BJ (cell line): ENCODE data around the gene ATP8A1. TPM values are rescaled to one million over a fixed set of nuclear protein-coding genes. Genes with fewer than 3 reads are reported as not detected.

ENCODE experiments used
- CTCF ChIA-PET: fragments of 350-600 bp; formaldehyde crosslinking; extraction: SDS; loops from one replicate; lab custom pipeline; 2021; ENCODE audit warnings: antibody characterized with exemption, inconsistent platforms; lab: Yijun Ruan, JAX
- POLR2A ChIA-PET: fragments of 300-600 bp; sonication (Branson Sonifier 250); formaldehyde crosslinking; extraction: SDS; loops from one replicate; lab custom pipeline; 2021; ENCODE audit warnings: antibody characterized with exemption; lab: Charles Lee
- DNase-seq: peaks from one replicate; pipeline ENCODE4 v3.0.0-alpha.2; 2011; ENCODE audit warnings: low read depth
- H3K27me3 ChIP-seq: 2 replicates; pipeline ENCODE4 v1.6.0; 2011; ENCODE audit warnings: low read length; ENCODE audit not compliant: control insufficient read depth, insufficient read depth
- H3K36me3 ChIP-seq: 2 replicates; pipeline ENCODE4 v1.5.1; 2011; ENCODE audit warnings: low read length; ENCODE audit not compliant: control insufficient read depth, insufficient read depth
- H3K4me3 ChIP-seq: 2 replicates; pipeline ENCODE4 v1.5.1; 2011; ENCODE audit warnings: low read depth, mild to moderate bottlenecking, control low read depth, low read length
- CTCF ChIP-seq: IDR thresholded peaks from 2 replicates; pipeline ENCODE4 v1.5.1; 2011; ENCODE audit warnings: low read depth, mild to moderate bottlenecking, control low read depth, inconsistent platforms, low read length, moderate library complexity; ENCODE audit not compliant: insufficient read depth
- polyA plus RNA-seq: library from polyadenylated mRNA; depleted of rRNA; stranded (reverse); fragments of >200 nt; gene quantifications from 2 replicates; pipeline ENCODE4 v1.2.3, GENCODE V29; 2011

ATP8A1 gene
- polyA plus RNA-seq, 1 experiment = 0.02 TPM

GRCh38 chr4:42579903-42580302 lies 77.0 kb downstream of the ATP8A1 start:
- DNase-seq = no peak
- H3K4me3 ChIP-seq = no peak overlapping the region
- H3K27me3 ChIP-seq = no peaks in the 10 kb centered on the region
- POLR2A ChIA-PET = no interaction called here
- TF ChIP-seq CTCF = no peak
- CTCF ChIA-PET = interaction anchor here (0.6 to 1.3 kb wide), 2 partner anchors 11 to 172 kb away, joined by 3 read pairs; no protein-coding TSS in a partner anchor
- no peaks in the 10 kb centered on the region for H3K36me3 ChIP-seq

- TF ChIP-seq CTCF = no peak
- POLR2A ChIA-PET = no interaction called here
- DNase-seq = no peak
- Histone ChIP-seq H3K36me3 (no peaks in the 10 kb centered on the region), H3K27me3 (no peaks in the 10 kb centered on the region), H3K4me3 (no peak overlapping the region)
- CTCF ChIA-PET = no interaction called here
Measured at GRCh38 chr4:42578187-42578586, 78.7 kb downstream of the ATP8A1 start.

GRCh38 chr4:42574870-42575430 lies 82.0 kb downstream of the ATP8A1 start:
- ChIA-PET POLR2A (no interaction called here), CTCF (interaction anchor here (1.4 kb wide), 1 partner anchor 11 kb away, joined by 4 read pairs; no protein-coding TSS in a partner anchor)
- no peak for TF ChIP-seq CTCF
- no peaks in the 10 kb centered on the region for H3K27me3 ChIP-seq
- H3K4me3 ChIP-seq = no peak overlapping the region
- no peak for DNase-seq
- no peaks in the 10 kb centered on the region for H3K36me3 ChIP-seq

- no peaks in the 10 kb centered on the region for H3K36me3 ChIP-seq
- ChIA-PET POLR2A (no interaction called here), CTCF (no interaction called here)
Measured at GRCh38 chr4:42573249-42573648, 83.7 kb downstream of the ATP8A1 start.

GRCh38 chr4:42570221-42570620 lies 86.7 kb downstream of the ATP8A1 start:
- no peaks in the 10 kb centered on the region for H3K27me3 ChIP-seq
- no peaks in the 10 kb centered on the region for H3K36me3 ChIP-seq
- ChIA-PET POLR2A (no interaction called here), CTCF (interaction anchor here (1.1 kb wide), 1 partner anchor 295 kb away, joined by 3 read pairs; no protein-coding TSS in a partner anchor)
- no peak overlapping the region for H3K4me3 ChIP-seq
- no peak for DNase-seq
- no peak for TF ChIP-seq CTCF

More at GRCh38 chr4:42573249-42573648, 83.7 kb downstream of the ATP8A1 start:
- DNase-seq = no peak
- no peak overlapping the region for H3K4me3 ChIP-seq
- TF ChIP-seq CTCF = no peak
- H3K27me3 ChIP-seq = no peaks in the 10 kb centered on the region
